Activated CD4-positive, alpha-beta T cell treated with anti-CD3 and anti-CD28 coated beads, Interleukin-2, amount 10 ng/mL, durations not matched to agents 24 days and 14 days (primary cell): ENCODE results near the gene STARD8. TPM values are rescaled to one million over a fixed set of nuclear protein-coding genes. Genes with fewer than 3 reads are reported as not detected.
"Not testable (repeated sequence)": the region's sequence is repeated elsewhere in the genome, so short reads cannot be mapped to it uniquely, and the experiment has no call there.

Source experiments
- DNase-seq: peaks from one replicate; pipeline ENCODE4 v3.0.0; 2022
- H3K27ac Mint-ChIP-seq: one replicate; pipeline ENCODE4 v1.8.0; 2022; ENCODE audit warnings: mild to moderate bottlenecking, mixed read lengths
- H3K27me3 Mint-ChIP-seq: one replicate; pipeline ENCODE4 v1.8.0; 2022; ENCODE audit warnings: mixed read lengths
- H3K36me3 Mint-ChIP-seq: one replicate; pipeline ENCODE4 v1.8.0; 2022; ENCODE audit warnings: low read depth, mild to moderate bottlenecking, mixed read lengths
- H3K4me1 Mint-ChIP-seq: one replicate; pipeline ENCODE4 v1.8.0; 2021; ENCODE audit warnings: mixed read lengths
- H3K4me3 Mint-ChIP-seq: one replicate; pipeline ENCODE4 v1.8.0; 2022; ENCODE audit warnings: mild to moderate bottlenecking, moderate library complexity, mixed read lengths
- H3K9me3 Mint-ChIP-seq: one replicate; pipeline ENCODE4 v1.8.0; 2021; ENCODE audit warnings: mixed read lengths
- intact Hi-C: fragments of 100-400 bp; cut with micrococcal nuclease; formaldehyde crosslinking; loops from one replicate; pipeline ENCODE4 v1.15.1; 2023
- total RNA-seq: library from RNA; stranded (reverse); gene quantifications from 2 replicates; pipeline ENCODE4 v1.2.3, GENCODE V29; 2022

Gene STARD8
- total RNA-seq, 1 donor from 2014 or later, result 2.5 TPM

GRCh38 chrX:68648960-68649359, 1.5 kb downstream of the STARD8 start:
- H3K27me3 Mint-ChIP-seq, result peaks cover 6% of the 10 kb centered on the region
- no peaks in the 10 kb centered on the region for H3K4me1 Mint-ChIP-seq
- no peak overlapping the region for H3K4me3 Mint-ChIP-seq
- no peaks in the 10 kb centered on the region for H3K36me3 Mint-ChIP-seq
- DNase-seq, result no peak
- no peak overlapping the region for H3K27ac Mint-ChIP-seq
- no peaks in the 10 kb centered on the region for H3K9me3 Mint-ChIP-seq
- intact Hi-C loops, result no loop called here

- Mint-ChIP-seq H3K27me3 (peaks cover 6% of the 10 kb centered on the region), H3K9me3 (no peaks in the 10 kb centered on the region), H3K27ac (no peak overlapping the region), H3K36me3 (no peaks in the 10 kb centered on the region), H3K4me3 (no peak overlapping the region), H3K4me1 (no peaks in the 10 kb centered on the region)
- DNase-seq, result no peak
- intact Hi-C loops, result no loop called here
Observed at GRCh38 chrX:68650491-68650890, 3.0 kb downstream of the STARD8 start.

- no peaks in the 10 kb centered on the region for H3K36me3 Mint-ChIP-seq
- H3K4me3 Mint-ChIP-seq, result no peak overlapping the region
- H3K4me1 Mint-ChIP-seq, result no peaks in the 10 kb centered on the region
- peaks cover 4% of the 10 kb centered on the region for H3K9me3 Mint-ChIP-seq
- no peak for DNase-seq
- peaks cover 6% of the 10 kb centered on the region for H3K27me3 Mint-ChIP-seq
- no peak overlapping the region for H3K27ac Mint-ChIP-seq
- intact Hi-C loops, result no loop called here
Observed at GRCh38 chrX:68651110-68651509, 3.6 kb downstream of the STARD8 start.

GRCh38 chrX:68652326-68653170, 5.1 kb downstream of the STARD8 start:
- intact Hi-C loops, result no loop called here
- no peaks in the 10 kb centered on the region for H3K36me3 Mint-ChIP-seq
- no peak for DNase-seq
- H3K4me3 Mint-ChIP-seq, result no peak overlapping the region
- H3K9me3 Mint-ChIP-seq, result peaks cover 4% of the 10 kb centered on the region
- H3K27ac Mint-ChIP-seq, result no peak overlapping the region
- H3K27me3 Mint-ChIP-seq, result peaks cover 6% of the 10 kb centered on the region
- H3K4me1 Mint-ChIP-seq, result no peaks in the 10 kb centered on the region

- H3K27ac Mint-ChIP-seq, result no peak overlapping the region
- intact Hi-C loops, result no loop called here
- no peak for DNase-seq
- no peaks in the 10 kb centered on the region for H3K27me3 Mint-ChIP-seq
- peaks cover 4% of the 10 kb centered on the region for H3K9me3 Mint-ChIP-seq
- no peaks in the 10 kb centered on the region for H3K4me1 Mint-ChIP-seq
- H3K4me3 Mint-ChIP-seq, result no peak overlapping the region
- H3K36me3 Mint-ChIP-seq, result no peaks in the 10 kb centered on the region
Observed at GRCh38 chrX:68654693-68655092, 7.2 kb downstream of the STARD8 start.

GRCh38 chrX:68656473-68656872, 9.0 kb downstream of the STARD8 start:
- H3K36me3 Mint-ChIP-seq, H3K4me3 Mint-ChIP-seq, intact Hi-C loops, H3K27me3 Mint-ChIP-seq, H3K9me3 Mint-ChIP-seq, H3K27ac Mint-ChIP-seq, H3K4me1 Mint-ChIP-seq, DNase-seq: not testable (repeated sequence)

GRCh38 chrX:68658530-68658929, 11.1 kb downstream of the STARD8 start:
- Mint-ChIP-seq H3K36me3 (no peaks in the 10 kb centered on the region), H3K4me1 (no peaks in the 10 kb centered on the region), H3K9me3 (peaks cover 4% of the 10 kb centered on the region), H3K27ac (no peak overlapping the region), H3K4me3 (no peak overlapping the region), H3K27me3 (no peaks in the 10 kb centered on the region)
- DNase-seq, result no peak
- intact Hi-C loops, result no loop called here

GRCh38 chrX:68659385-68659784, 11.9 kb downstream of the STARD8 start:
- H3K4me1 Mint-ChIP-seq, result no peaks in the 10 kb centered on the region
- H3K4me3 Mint-ChIP-seq, result no peak overlapping the region
- H3K27ac Mint-ChIP-seq, result no peak overlapping the region
- DNase-seq, result no peak
- H3K36me3 Mint-ChIP-seq, result no peaks in the 10 kb centered on the region
- peaks cover under 1% of the 10 kb centered on the region for H3K27me3 Mint-ChIP-seq
- peaks cover 4% of the 10 kb centered on the region for H3K9me3 Mint-ChIP-seq
- intact Hi-C loops, result no loop called here

DNA sequence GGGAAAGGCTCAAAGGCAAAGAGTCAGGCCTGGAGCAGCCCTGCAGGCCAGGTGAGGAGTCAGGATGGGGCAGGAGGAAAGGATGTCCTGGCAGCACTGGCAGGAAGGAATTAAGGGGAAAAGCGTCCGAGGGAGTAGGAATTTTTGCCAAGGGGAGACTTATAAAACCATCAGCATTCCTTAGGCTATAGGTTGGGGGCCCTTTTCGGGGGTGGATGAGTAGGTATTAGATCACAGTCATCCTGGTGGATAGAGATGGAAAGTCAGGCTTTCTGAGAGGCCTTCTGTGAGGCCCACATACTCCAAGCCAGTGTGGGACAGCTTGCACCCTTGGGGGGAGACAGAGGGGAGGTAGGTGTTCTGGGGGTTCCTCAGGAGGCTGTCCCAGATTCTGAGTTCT, 12.3 kb downstream of the STARD8 start:
- Mint-ChIP-seq H3K36me3 (no peaks in the 10 kb centered on the region), H3K9me3 (peaks cover 4% of the 10 kb centered on the region), H3K4me3 (no peak overlapping the region), H3K27me3 (peaks cover 3% of the 10 kb centered on the region), H3K27ac (no peak overlapping the region), H3K4me1 (no peaks in the 10 kb centered on the region)
- no peak for DNase-seq
- intact Hi-C loops, result no loop called here

- H3K4me3 Mint-ChIP-seq, result no peak overlapping the region
- peaks cover 2% of the 10 kb centered on the region for H3K9me3 Mint-ChIP-seq
- peaks cover 3% of the 10 kb centered on the region for H3K27me3 Mint-ChIP-seq
- intact Hi-C loops, result no loop called here
- H3K4me1 Mint-ChIP-seq, result no peaks in the 10 kb centered on the region
- DNase-seq, result no peak
- H3K36me3 Mint-ChIP-seq, result no peaks in the 10 kb centered on the region
- no peak overlapping the region for H3K27ac Mint-ChIP-seq
Observed at GRCh38 chrX:68660746-68661145, 13.3 kb downstream of the STARD8 start.

DNA sequence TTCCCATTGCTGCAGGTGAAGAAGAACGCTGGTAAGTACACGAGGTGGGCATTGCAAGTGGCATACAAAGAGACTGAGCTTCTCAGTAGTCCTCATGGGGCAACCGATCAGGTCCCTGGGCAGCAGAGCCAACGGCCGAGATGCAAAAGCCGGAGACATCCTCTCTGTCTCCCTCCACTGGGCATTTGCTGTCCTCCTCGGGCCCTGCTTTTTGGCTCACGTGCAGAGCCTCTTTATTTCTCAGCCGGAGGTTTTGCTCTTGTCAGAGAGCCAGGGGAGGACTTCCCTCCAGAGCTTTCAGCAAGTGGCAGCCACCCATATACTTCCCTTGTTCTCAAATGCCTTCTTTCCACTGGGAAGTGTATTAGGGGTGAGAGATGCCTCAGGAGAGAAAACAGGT, 18.0 kb downstream of the STARD8 start:
- intact Hi-C loops, result no loop called here
- H3K36me3 Mint-ChIP-seq, result no peaks in the 10 kb centered on the region
- no peaks in the 10 kb centered on the region for H3K9me3 Mint-ChIP-seq
- H3K4me3 Mint-ChIP-seq, result no peak overlapping the region
- H3K4me1 Mint-ChIP-seq, result no peaks in the 10 kb centered on the region
- peaks cover 5% of the 10 kb centered on the region for H3K27me3 Mint-ChIP-seq
- DNase-seq, result no peak
- H3K27ac Mint-ChIP-seq, result no peak overlapping the region

DNA sequence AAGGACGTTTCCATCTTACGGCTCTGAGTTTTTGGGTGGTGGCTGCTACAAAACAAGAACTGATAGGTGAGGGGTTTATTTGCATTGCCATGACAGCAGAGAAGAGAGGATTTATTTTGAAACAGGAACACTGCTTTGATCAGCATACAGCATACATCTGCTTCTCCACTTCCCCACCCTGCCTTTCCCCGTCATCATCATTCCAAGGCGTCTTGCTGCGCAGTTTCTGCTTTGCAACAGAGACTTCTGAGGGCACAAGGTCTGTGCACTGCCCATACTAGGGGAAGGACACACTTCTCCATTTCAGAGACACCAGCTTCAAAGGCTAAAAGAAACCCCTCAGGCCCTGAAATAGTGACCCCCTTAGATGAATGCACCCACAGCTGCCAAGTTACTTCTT, 19.1 kb downstream of the STARD8 start:
- H3K27ac Mint-ChIP-seq, result no peak overlapping the region
- DNase-seq, result no peak
- H3K4me3 Mint-ChIP-seq, result no peak overlapping the region
- H3K9me3 Mint-ChIP-seq, result no peaks in the 10 kb centered on the region
- no peaks in the 10 kb centered on the region for H3K36me3 Mint-ChIP-seq
- intact Hi-C loops, result no loop called here
- H3K27me3 Mint-ChIP-seq, result peaks cover 5% of the 10 kb centered on the region
- H3K4me1 Mint-ChIP-seq, result no peaks in the 10 kb centered on the region

GRCh38 chrX:68669094-68669860, 21.8 kb downstream of the STARD8 start:
- Mint-ChIP-seq H3K27ac (no peak overlapping the region), H3K27me3 (peaks cover 5% of the 10 kb centered on the region), H3K4me3 (no peak overlapping the region), H3K4me1 (no peaks in the 10 kb centered on the region), H3K36me3 (no peaks in the 10 kb centered on the region), H3K9me3 (no peaks in the 10 kb centered on the region)
- intact Hi-C loops, result no loop called here
- no peak for DNase-seq

DNA sequence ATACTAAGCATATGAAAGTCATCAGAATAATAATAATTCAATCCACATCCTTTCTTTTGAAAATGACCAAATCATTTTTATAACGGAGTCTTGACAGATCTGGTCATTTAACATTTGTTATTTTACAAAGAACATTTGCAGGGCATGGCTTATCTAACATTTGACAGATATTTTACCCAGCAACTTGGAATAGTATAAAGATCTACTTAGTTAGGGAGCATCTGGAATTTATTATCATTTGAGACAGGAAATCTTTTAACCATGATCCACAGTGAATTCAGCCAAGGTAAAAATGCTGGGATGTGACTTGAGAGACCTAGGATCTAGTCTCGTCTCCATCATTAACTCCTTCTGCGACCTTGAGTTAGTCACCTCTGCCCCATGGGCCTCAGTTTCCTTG, 22.4 kb downstream of the STARD8 start:
- DNase-seq, result no peak
- Mint-ChIP-seq H3K36me3 (no peaks in the 10 kb centered on the region), H3K27me3 (peaks cover 1% of the 10 kb centered on the region), H3K4me3 (no peak overlapping the region), H3K27ac (no peak overlapping the region), H3K9me3 (no peaks in the 10 kb centered on the region), H3K4me1 (no peaks in the 10 kb centered on the region)
- intact Hi-C loops, result no loop called here
